IMR-90 (cell line): ENCODE measurements around the gene SRBD1. TPM values are rescaled to one million over a fixed set of nuclear protein-coding genes. Genes with fewer than 3 reads are reported as not detected.
A peak's percentile ranks its signal among the peaks of the same experiment; 100 is the strongest.

Experiments used
- ATAC-seq: fragments of 200-7000 bp; cut with Tn5 transposase; 2 replicates; pipeline ENCODE4 v1.9.1; 2020; ENCODE audit warnings: low read depth, mild to moderate bottlenecking, moderate library complexity
- BruUV-seq: library from RNA; stranded (reverse); fragments of 400-500 nt; replicated peaks from 2 replicates; lab custom pipeline; 2021; lab: Mats Ljungman, UMichigan
- CTCF ChIA-PET: fragments of 300-600 bp; formaldehyde crosslinking; extraction: SDS; loops from one replicate; lab custom pipeline; 2021; ENCODE audit warnings: antibody characterized with exemption; lab: Yijun Ruan, JAX
- POLR2A ChIA-PET: fragments of 300-600 bp; sonication (Branson Sonifier 250); formaldehyde crosslinking; loops from one replicate; lab custom pipeline; 2022; ENCODE audit warnings: antibody characterized with exemption; ENCODE audit not compliant: unreplicated experiment; lab: Charles Lee
- DNase-seq: peaks from one replicate; pipeline ENCODE4 v3.0.0; 2013
- H2AFZ ChIP-seq: replicated peaks from 2 replicates; pipeline ENCODE3; 2013; ENCODE audit warnings: low read length, mild to moderate bottlenecking; ENCODE audit not compliant: poor library complexity
- H2AK5ac ChIP-seq: 2 replicates; pipeline ENCODE4 v1.6.1; 2013; ENCODE audit warnings: low read depth, low read length, inconsistent platforms
- H2AK9ac ChIP-seq: replicated peaks from 2 replicates; pipeline ENCODE3; 2013; ENCODE audit warnings: mild to moderate bottlenecking, low read depth, low read length, moderate library complexity; ENCODE audit not compliant: poor library complexity
- H2BK120ac ChIP-seq: 2 replicates; pipeline ENCODE4 v1.6.1; 2013; ENCODE audit warnings: low read depth, low read length, inconsistent platforms
- H2BK15ac ChIP-seq: 3 replicates; pipeline ENCODE4 v1.6.1; 2013; ENCODE audit warnings: low read depth, low read length, inconsistent platforms
- H2BK20ac ChIP-seq: 2 replicates; pipeline ENCODE4 v1.6.1; 2013; ENCODE audit warnings: low read depth, mild to moderate bottlenecking, inconsistent platforms, low read length, moderate library complexity
- H2BK5ac ChIP-seq: 2 replicates; pipeline ENCODE4 v1.6.1; 2013; ENCODE audit warnings: mild to moderate bottlenecking, low read depth, low read length, inconsistent platforms; ENCODE audit not compliant: poor library complexity, severe bottlenecking
- H3K14ac ChIP-seq: replicated peaks from 2 replicates; pipeline ENCODE4 v1.6.1; 2013; ENCODE audit warnings: low read depth, low read length, inconsistent platforms
- H3K18ac ChIP-seq: 2 replicates; pipeline ENCODE4 v1.6.1; 2013; ENCODE audit warnings: low read depth, low read length, control low read depth
- H3K23ac ChIP-seq: 2 replicates; pipeline ENCODE4 v1.6.1; 2013; ENCODE audit warnings: low read depth, low read length, inconsistent platforms
- H3K27ac ChIP-seq: 2 replicates; pipeline ENCODE4 v1.5.1; 2013; ENCODE audit warnings: mild to moderate bottlenecking, control low read depth, low read length; ENCODE audit not compliant: insufficient read depth
- H3K27me3 ChIP-seq: 2 replicates; pipeline ENCODE4 v1.6.1; 2013; ENCODE audit warnings: low read length; ENCODE audit not compliant: control insufficient read depth, insufficient read depth
- H3K36me3 ChIP-seq: 2 replicates; pipeline ENCODE4 v1.6.1; 2013; ENCODE audit warnings: low read length, mixed read lengths; ENCODE audit not compliant: control insufficient read depth, insufficient read depth
- H3K4ac ChIP-seq: 2 replicates; pipeline ENCODE4 v1.6.1; 2013; ENCODE audit warnings: low read depth, low read length, inconsistent platforms
- H3K4me1 ChIP-seq: 2 replicates; pipeline ENCODE4 v1.6.1; 2013; ENCODE audit warnings: low read length, mixed read lengths; ENCODE audit not compliant: control insufficient read depth, insufficient read depth
- H3K4me2 ChIP-seq: 2 replicates; pipeline ENCODE4 v1.6.1; 2013; ENCODE audit warnings: low read depth, mild to moderate bottlenecking, control low read depth, low read length, moderate library complexity
- H3K4me3 ChIP-seq: 2 replicates; pipeline ENCODE4 v1.5.1; 2013; ENCODE audit warnings: low read depth, mild to moderate bottlenecking, control low read depth, low read length, moderate library complexity; ENCODE audit not compliant: insufficient read depth
- H3K56ac ChIP-seq: 2 replicates; pipeline ENCODE4 v1.6.1; 2013; ENCODE audit warnings: low read length, inconsistent platforms; ENCODE audit not compliant: insufficient read depth; ENCODE audit errors: extremely low read depth
- H3K79me1 ChIP-seq, 2 experiments: 2 replicates each; pipeline ENCODE4 v1.6.1; 2013; ENCODE audit warnings: low read length in 2 of 2, inconsistent platforms in 1 of 2, low read depth in 1 of 2
- H3K9ac ChIP-seq: 2 replicates; pipeline ENCODE4 v1.6.1; 2013; ENCODE audit warnings: low read depth, low read length, control low read depth
- H3K9me1 ChIP-seq: 2 replicates; pipeline ENCODE4 v1.6.1; 2013; ENCODE audit warnings: low read length, inconsistent platforms; ENCODE audit not compliant: insufficient read depth
- H3K9me3 ChIP-seq: 2 replicates; pipeline ENCODE4 v1.6.1; 2013; ENCODE audit warnings: low read length; ENCODE audit not compliant: control insufficient read depth, insufficient read depth
- H4K20me1 ChIP-seq: 2 replicates; pipeline ENCODE4 v1.6.1; 2013; ENCODE audit warnings: low read length, inconsistent platforms; ENCODE audit not compliant: insufficient read depth
- H4K5ac ChIP-seq: 2 replicates; pipeline ENCODE4 v1.6.1; 2013; ENCODE audit warnings: mild to moderate bottlenecking, low read depth, low read length, control low read depth
- H4K8ac ChIP-seq, 2 experiments: 2 replicates each; pipeline ENCODE4 v1.6.1; 2013; ENCODE audit warnings: low read depth in 2 of 2, low read length in 2 of 2, control low read depth in 1 of 2, inconsistent platforms in 1 of 2
- H4K91ac ChIP-seq: 2 replicates; pipeline ENCODE4 v1.6.1; 2013; ENCODE audit warnings: low read depth, low read length, inconsistent platforms; ENCODE audit not compliant: insufficient read depth
- CEBPB ChIP-seq: IDR thresholded peaks from 2 replicates; pipeline ENCODE4 v1.6.1; 2012; ENCODE audit warnings: low read depth, low read length, improper control_type of control experiment
- CHD1 ChIP-seq: IDR thresholded peaks from 2 replicates; pipeline ENCODE4 v1.6.1; 2012; ENCODE audit warnings: low read depth, low read length, improper control_type of control experiment
- MAZ ChIP-seq: IDR thresholded peaks from 2 replicates; pipeline ENCODE4 v1.6.1; 2012; ENCODE audit warnings: low read depth, mild to moderate bottlenecking, low read length, improper control_type of control experiment, moderate library complexity, borderline replicate concordance
- MXI1 ChIP-seq: IDR thresholded peaks from 2 replicates; pipeline ENCODE4 v1.6.1; 2012; ENCODE audit warnings: low read depth, mild to moderate bottlenecking, low read length, moderate library complexity, borderline replicate concordance
- NFE2L2 ChIP-seq: fragments of 150-350 bp; IDR thresholded peaks from 2 replicates; pipeline ENCODE4 v1.6.1; 2016; ENCODE audit warnings: low read depth, mild to moderate bottlenecking, low read length
- WGBS, 2 experiments: methylation state at CpG; one replicate each; pipeline versions ENCODE4 v1.1.5 to v1.1.7; 2013; ENCODE audit warnings: missing lambda C conversion rate in 2 of 2; ENCODE audit not compliant: insufficient read length in 1 of 2; ENCODE audit errors: extremely low coverage in 2 of 2; 5-methylcytosine and 5-hydroxymethylcytosine counted together
- dilution Hi-C: fragments of 300-500 bp; cut with HindIII; formaldehyde crosslinking; loops from one replicate; pipeline ENCODE4 v1.14.3; 2018; ENCODE audit warnings: low sequenced_read_pairs; ENCODE audit not compliant: unreplicated experiment
- in situ Hi-C: fragments of 300-500 bp; cut with MboI; formaldehyde crosslinking; loops from 3 replicates; pipeline ENCODE4 v1.14.3; 2019; ENCODE audit warnings: low sequenced_read_pairs, inconsistent platforms, mixed read lengths
- intact Hi-C: fragments of 100-400 bp; cut with micrococcal nuclease; formaldehyde crosslinking; loops from 2 replicates; pipeline ENCODE4 v1.10.0; 2022
- polyA plus RNA-seq, 3 experiments: library from polyadenylated mRNA; depleted of rRNA; stranded (reverse); fragments of >200 nt; gene quantifications; 2 replicates each; pipeline ENCODE4 v1.2.3, GENCODE V29; 2012; ENCODE audit warnings: low replicate concordance in 1 of 3
- total RNA-seq: library from RNA; depleted of rRNA; stranded (reverse); fragments of >200 nt; gene quantifications from 2 replicates; pipeline ENCODE4 v1.2.3, GENCODE V29; 2012
- TF ChIP-seq, protein P1 (sequence below): conservative IDR thresholded peaks from 2 replicates; pipeline ENCODE4 v1.5.1; 2012; ENCODE audit warnings: mild to moderate bottlenecking, low read depth, low read length, improper control_type of control experiment
- TF ChIP-seq, protein P2 (sequence below): fragments of 150-350 bp; IDR thresholded peaks from 2 replicates; pipeline ENCODE4 v1.6.1; 2017; ENCODE audit warnings: mild to moderate bottlenecking, antibody characterized with exemption, low read length, low read depth

Gene SRBD1
- total and polyA plus RNA-seq, 2 of the 4 experiments (the other 2 are of a cell fraction): 3.5 to 14.7 TPM

DNA sequence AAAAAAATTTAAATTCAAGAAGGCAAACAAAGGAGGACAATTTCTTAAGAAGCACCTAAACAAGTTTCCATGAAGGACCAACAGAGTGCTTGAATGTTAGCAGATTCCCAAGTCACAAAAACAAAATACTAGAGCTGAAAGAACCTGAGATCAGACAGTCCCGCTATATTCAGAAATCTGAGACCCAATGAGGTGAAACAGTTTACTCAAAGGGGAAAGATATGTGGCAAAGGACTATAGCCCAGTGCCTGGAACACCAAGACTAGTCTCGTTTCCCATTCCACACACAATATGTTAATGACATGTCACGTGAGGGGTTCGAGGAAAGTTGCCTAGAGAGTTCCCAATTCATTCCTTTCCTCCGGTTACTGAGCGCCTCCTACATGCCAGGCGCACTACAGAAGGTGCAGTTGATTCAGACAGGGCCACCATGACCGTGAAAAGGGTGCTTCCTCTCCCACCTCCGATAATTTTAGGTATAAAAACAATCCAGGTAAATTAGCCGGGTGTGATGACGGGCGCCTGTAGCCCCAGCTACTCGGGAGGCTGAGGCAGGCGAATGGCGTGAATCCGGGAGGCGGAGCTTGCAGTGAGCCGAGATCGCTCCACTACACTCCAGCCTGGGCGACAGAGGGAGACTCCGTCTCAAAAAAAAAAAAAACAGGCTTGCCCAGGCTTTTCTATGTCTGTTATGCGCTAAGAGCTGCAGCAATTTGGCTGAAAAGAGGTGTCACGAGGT, 617 bp downstream of the SRBD1 start (continued):
- TF ChIP-seq MAZ (no peak), MXI1 (0 out of 2 replicates have a peak, but pooled peaks have one; percentile 20)

DNA sequence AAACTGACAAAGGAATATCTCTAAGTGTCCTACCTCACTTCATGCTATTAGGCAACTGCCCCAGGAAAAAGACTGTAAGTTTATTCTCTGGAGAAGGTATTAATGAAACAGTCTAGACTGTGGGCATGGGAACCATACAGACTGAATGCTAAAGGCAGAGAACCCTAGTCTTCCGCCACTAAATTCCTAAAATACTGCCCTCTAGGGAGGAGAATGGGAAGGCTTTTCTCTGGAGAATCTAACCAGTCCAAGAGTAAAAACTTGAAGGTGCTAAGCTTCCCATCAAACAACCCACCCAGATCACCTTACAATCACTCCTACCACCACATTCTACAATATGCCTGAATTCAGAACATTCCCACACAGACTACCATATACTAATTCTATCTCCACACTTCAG, 3.4 kb downstream of the SRBD1 start:
- H3K4ac ChIP-seq: no peak overlapping the region
- TF ChIP-seq CEBPB: no peak
- no peak for TF ChIP-seq CHD1
- TF ChIP-seq, protein P1, sequence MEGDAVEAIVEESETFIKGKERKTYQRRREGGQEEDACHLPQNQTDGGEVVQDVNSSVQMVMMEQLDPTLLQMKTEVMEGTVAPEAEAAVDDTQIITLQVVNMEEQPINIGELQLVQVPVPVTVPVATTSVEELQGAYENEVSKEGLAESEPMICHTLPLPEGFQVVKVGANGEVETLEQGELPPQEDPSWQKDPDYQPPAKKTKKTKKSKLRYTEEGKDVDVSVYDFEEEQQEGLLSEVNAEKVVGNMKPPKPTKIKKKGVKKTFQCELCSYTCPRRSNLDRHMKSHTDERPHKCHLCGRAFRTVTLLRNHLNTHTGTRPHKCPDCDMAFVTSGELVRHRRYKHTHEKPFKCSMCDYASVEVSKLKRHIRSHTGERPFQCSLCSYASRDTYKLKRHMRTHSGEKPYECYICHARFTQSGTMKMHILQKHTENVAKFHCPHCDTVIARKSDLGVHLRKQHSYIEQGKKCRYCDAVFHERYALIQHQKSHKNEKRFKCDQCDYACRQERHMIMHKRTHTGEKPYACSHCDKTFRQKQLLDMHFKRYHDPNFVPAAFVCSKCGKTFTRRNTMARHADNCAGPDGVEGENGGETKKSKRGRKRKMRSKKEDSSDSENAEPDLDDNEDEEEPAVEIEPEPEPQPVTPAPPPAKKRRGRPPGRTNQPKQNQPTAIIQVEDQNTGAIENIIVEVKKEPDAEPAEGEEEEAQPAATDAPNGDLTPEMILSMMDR: peak; percentile 44
- TF ChIP-seq, protein P2, sequence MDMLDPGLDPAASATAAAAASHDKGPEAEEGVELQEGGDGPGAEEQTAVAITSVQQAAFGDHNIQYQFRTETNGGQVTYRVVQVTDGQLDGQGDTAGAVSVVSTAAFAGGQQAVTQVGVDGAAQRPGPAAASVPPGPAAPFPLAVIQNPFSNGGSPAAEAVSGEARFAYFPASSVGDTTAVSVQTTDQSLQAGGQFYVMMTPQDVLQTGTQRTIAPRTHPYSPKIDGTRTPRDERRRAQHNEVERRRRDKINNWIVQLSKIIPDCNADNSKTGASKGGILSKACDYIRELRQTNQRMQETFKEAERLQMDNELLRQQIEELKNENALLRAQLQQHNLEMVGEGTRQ: no peak
- TF ChIP-seq NFE2L2: no peak
- no peak for TF ChIP-seq MXI1
- no peak overlapping the region for H3K4me2 ChIP-seq
- H3K27ac ChIP-seq: no peak overlapping the region
- no peak overlapping the region for H3K9ac ChIP-seq
- H2AK9ac ChIP-seq: no peak overlapping the region
- H3K36me3 ChIP-seq: no peaks in the 10 kb centered on the region
- no peak overlapping the region for H2BK15ac ChIP-seq
- H2BK20ac ChIP-seq: no peak overlapping the region
- H3K27me3 ChIP-seq: no peaks in the 10 kb centered on the region
- in situ Hi-C loops: no loop called here
- no peak overlapping the region for H4K5ac ChIP-seq
- 0 out of 2 replicates have a peak, but pooled peaks cover 4% of the 10 kb centered on the region for H3K9me1 ChIP-seq
- no peaks in the 10 kb centered on the region for H3K9me3 ChIP-seq
- H4K20me1 ChIP-seq: no peaks in the 10 kb centered on the region
- no peak overlapping the region for H2BK120ac ChIP-seq
- no peak overlapping the region for H2AFZ ChIP-seq
- H4K8ac ChIP-seq: no peak overlapping the region
- no TSS peak for BruUV-seq
- dilution Hi-C loops: no loop called here
- peaks cover 2% of the 10 kb centered on the region for H3K4me1 ChIP-seq
- no CpG with 5 or more reads among the region's 1 CpG for WGBS, 2 experiments
- no peak overlapping the region for H3K14ac ChIP-seq
- H3K79me1 ChIP-seq: peaks cover 15 to 24% of the 10 kb centered on the region in 2 experiments
- CTCF ChIA-PET: interaction anchor here (0.6 to 1.1 kb wide), 6 partner anchors 9 to 1911 kb away, joined by 3 to 4 read pairs (median 3); no protein-coding TSS in a partner anchor
- H2BK5ac ChIP-seq: no peak overlapping the region
- no peak overlapping the region for H3K4me3 ChIP-seq
- no peak overlapping the region for H3K23ac ChIP-seq
- DNase-seq: no peak
- H3K56ac ChIP-seq: no peak overlapping the region
- H4K91ac ChIP-seq: no peak overlapping the region
- POLR2A ChIA-PET: no interaction called here
- intact Hi-C loops: no loop called here
- H3K18ac ChIP-seq: no peak overlapping the region
- no peak for ATAC-seq
- H2AK5ac ChIP-seq: no peak overlapping the region
